NT2/D1 (cell line): Measurements from ENCODE around the gene MIPEP.

Experiments used
- DNase-seq: peaks from one replicate; pipeline ENCODE4 v3.0.0-alpha.2; 2011; ENCODE audit warnings: low read depth, low spot score
- H3K27me3 ChIP-seq: 2 replicates; pipeline ENCODE4 v1.6.0; 2011; ENCODE audit warnings: mild to moderate bottlenecking; ENCODE audit not compliant: insufficient read length, insufficient read depth
- H3K36me3 ChIP-seq: 2 replicates; pipeline ENCODE4 v1.6.1; 2011; ENCODE audit warnings: mild to moderate bottlenecking, low read length, mixed read lengths; ENCODE audit not compliant: insufficient read depth, insufficient read length
- H3K4me1 ChIP-seq: 2 replicates; pipeline ENCODE4 v1.5.1; 2011; ENCODE audit not compliant: insufficient read depth, insufficient read length
- H3K4me3 ChIP-seq: 2 replicates; pipeline ENCODE4 v1.5.1; 2011; ENCODE audit warnings: low read depth; ENCODE audit not compliant: insufficient read length
- H3K9ac ChIP-seq: 2 replicates; pipeline ENCODE4 v1.6.0; 2011; ENCODE audit warnings: low read depth; ENCODE audit not compliant: insufficient read length
- H3K9me3 ChIP-seq: 2 replicates; pipeline ENCODE4 v1.5.1; 2011; ENCODE audit warnings: mild to moderate bottlenecking, low read length; ENCODE audit not compliant: insufficient read depth
- SUZ12 ChIP-seq: IDR thresholded peaks from 2 replicates; pipeline ENCODE4 v1.6.1; 2011; ENCODE audit not compliant: insufficient read length, insufficient read depth; ENCODE audit errors: extremely low read depth
- YY1 ChIP-seq: IDR thresholded peaks from 2 replicates; pipeline ENCODE4 v1.6.1; 2011; ENCODE audit not compliant: insufficient read length, insufficient read depth
- ZNF274 ChIP-seq: IDR thresholded peaks from 2 replicates; pipeline ENCODE4 v1.6.1; 2011; ENCODE audit warnings: mild to moderate bottlenecking, low read depth, low read length

The MIPEP gene

GRCh38 chr13:23799945-23800344 lies 89.3 kb downstream of the MIPEP start:
- Histone ChIP-seq H3K4me3 (no peak overlapping the region), H3K4me1 (no peaks in the 10 kb centered on the region), H3K36me3 (peaks cover 5% of the 10 kb centered on the region), H3K9me3 (peaks cover 21% of the 10 kb centered on the region; the same call in 1 of the 2 replicates), H3K9ac (no peak overlapping the region), H3K27me3 (no peaks in the 10 kb centered on the region)
- no peak for DNase-seq
- TF ChIP-seq YY1 (no peak), SUZ12 (no peak), ZNF274 (no peak)

GRCh38 chr13:23797276-23797903 lies 91.8 kb downstream of the MIPEP start:
- TF ChIP-seq ZNF274 (no peak), YY1 (no peak), SUZ12 (no peak)
- no peak overlapping the region for H3K4me3 ChIP-seq
- H3K27me3 ChIP-seq: no peaks in the 10 kb centered on the region
- no peak for DNase-seq
- peaks cover 6% of the 10 kb centered on the region for H3K36me3 ChIP-seq
- H3K9ac ChIP-seq: no peak overlapping the region
- H3K4me1 ChIP-seq: no peaks in the 10 kb centered on the region
- peaks cover 21% of the 10 kb centered on the region; the same call in 1 of the 2 replicates for H3K9me3 ChIP-seq

GRCh38 chr13:23796551-23796950 lies 92.6 kb downstream of the MIPEP start:
- Histone ChIP-seq H3K4me3 (no peak overlapping the region), H3K9ac (no peak overlapping the region), H3K9me3 (peaks cover 21% of the 10 kb centered on the region; the same call in 1 of the 2 replicates), H3K4me1 (no peaks in the 10 kb centered on the region), H3K36me3 (peaks cover 6% of the 10 kb centered on the region), H3K27me3 (no peaks in the 10 kb centered on the region)
- no peak for TF ChIP-seq ZNF274
- no peak for TF ChIP-seq YY1
- no peak for TF ChIP-seq SUZ12
- DNase-seq: no peak

GRCh38 chr13:23794267-23795161 lies 94.7 kb downstream of the MIPEP start:
- Histone ChIP-seq H3K4me1 (no peaks in the 10 kb centered on the region), H3K36me3 (peaks cover 6% of the 10 kb centered on the region), H3K9me3 (peaks cover 21% of the 10 kb centered on the region; the same call in 1 of the 2 replicates), H3K9ac (no peak overlapping the region), H3K27me3 (no peaks in the 10 kb centered on the region), H3K4me3 (no peak overlapping the region)
- no peak for DNase-seq
- no peak for TF ChIP-seq SUZ12
- TF ChIP-seq ZNF274: no peak
- TF ChIP-seq YY1: no peak

GRCh38 chr13:23793711-23794110 lies 95.5 kb downstream of the MIPEP start:
- TF ChIP-seq ZNF274: no peak
- no peak for TF ChIP-seq YY1
- H3K4me3 ChIP-seq: no peak overlapping the region

GRCh38 chr13:23792680-23793079 lies 96.5 kb downstream of the MIPEP start:
- TF ChIP-seq YY1: no peak
- no peak for TF ChIP-seq SUZ12
- TF ChIP-seq ZNF274: no peak
- H3K27me3 ChIP-seq: no peaks in the 10 kb centered on the region
- no peak overlapping the region for H3K9ac ChIP-seq
- H3K9me3 ChIP-seq: peaks cover 12% of the 10 kb centered on the region; the same call in 1 of the 2 replicates
- DNase-seq: no peak
- H3K4me1 ChIP-seq: no peaks in the 10 kb centered on the region
- no peak overlapping the region for H3K4me3 ChIP-seq
- peaks cover 6% of the 10 kb centered on the region for H3K36me3 ChIP-seq

More at GRCh38 chr13:23793711-23794110, 95.5 kb downstream of the MIPEP start:
- H3K9ac ChIP-seq: no peak overlapping the region
- H3K36me3 ChIP-seq: peaks cover 6% of the 10 kb centered on the region
- no peak for DNase-seq
- no peaks in the 10 kb centered on the region for H3K4me1 ChIP-seq
- no peaks in the 10 kb centered on the region for H3K27me3 ChIP-seq
- peaks cover 21% of the 10 kb centered on the region; the same call in 1 of the 2 replicates for H3K9me3 ChIP-seq

- H3K9me3 ChIP-seq: no peaks in the 10 kb centered on the region
- TF ChIP-seq ZNF274: no peak
- no peak for TF ChIP-seq SUZ12
- TF ChIP-seq YY1: no peak
- H3K9ac ChIP-seq: no peak overlapping the region
- H3K27me3 ChIP-seq: no peaks in the 10 kb centered on the region
- no peak for DNase-seq
- peaks cover 2% of the 10 kb centered on the region for H3K36me3 ChIP-seq
- H3K4me1 ChIP-seq: no peaks in the 10 kb centered on the region
- no peak overlapping the region for H3K4me3 ChIP-seq
Observed at GRCh38 chr13:23790577-23791170, 98.5 kb downstream of the MIPEP start.
